ENCODE data around the gene ZNF138.

ZNF138 gene

DNA sequence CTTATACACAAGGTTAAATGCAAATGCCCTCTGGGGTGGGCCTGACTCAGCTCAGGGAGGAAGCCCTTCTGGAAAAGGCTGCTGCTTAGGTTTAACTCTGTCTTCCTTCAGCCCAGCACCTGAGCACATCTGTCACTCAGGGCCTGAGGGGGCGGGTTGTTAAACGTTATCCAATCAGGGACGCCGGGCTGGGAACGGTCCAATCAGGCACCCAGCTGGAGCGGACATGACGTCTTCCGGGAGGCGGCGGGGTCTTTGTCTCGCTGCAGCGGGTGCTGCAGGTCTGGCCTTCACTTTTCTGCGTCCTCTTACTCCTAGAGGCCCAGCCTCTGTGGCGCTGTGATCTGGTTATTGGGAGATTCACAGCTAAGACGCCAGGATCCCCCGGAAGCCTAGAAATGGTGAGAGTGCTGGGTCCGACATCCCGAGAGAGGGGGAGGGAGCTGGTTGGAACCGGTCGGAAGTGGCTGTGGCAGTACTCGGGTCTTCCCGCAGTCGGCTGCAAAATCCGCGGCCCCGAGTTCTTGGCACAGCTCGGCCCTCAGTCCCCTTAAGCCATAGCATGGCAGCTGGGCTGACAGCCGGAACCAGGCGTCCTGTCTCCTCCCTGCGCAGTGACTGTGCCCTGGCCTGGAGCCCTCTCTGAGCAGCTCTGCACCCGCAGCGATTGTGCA, at the start of gene ZNF138:
TSS of gene ZNF138 (plus strand) at position 258 of the 674 bp plus-strand sequence. CDS start at position 399, 141 bp downstream.
- ChIA-PET CTCF (interaction anchor here (1.0 to 1.5 kb wide), 2 partner anchors 212 to 513 kb away, joined by 3 read pairs; partner anchors contain the start of gene ERV3-1), POLR2A (interaction anchor here (1.7 kb wide), 1 partner anchor 13 kb away, joined by 4 read pairs; no protein-coding TSS in a partner anchor)
- TF ChIP-seq CTCF (IDR thresholded peaks at IDR 0.05; ENCODE audit: control extremely low read depth, extremely low read depth, low read depth, missing control alignments) = no peak
- peak; percentile 95 for DNase-seq (ENCODE audit: extremely low spot score)

DNA sequence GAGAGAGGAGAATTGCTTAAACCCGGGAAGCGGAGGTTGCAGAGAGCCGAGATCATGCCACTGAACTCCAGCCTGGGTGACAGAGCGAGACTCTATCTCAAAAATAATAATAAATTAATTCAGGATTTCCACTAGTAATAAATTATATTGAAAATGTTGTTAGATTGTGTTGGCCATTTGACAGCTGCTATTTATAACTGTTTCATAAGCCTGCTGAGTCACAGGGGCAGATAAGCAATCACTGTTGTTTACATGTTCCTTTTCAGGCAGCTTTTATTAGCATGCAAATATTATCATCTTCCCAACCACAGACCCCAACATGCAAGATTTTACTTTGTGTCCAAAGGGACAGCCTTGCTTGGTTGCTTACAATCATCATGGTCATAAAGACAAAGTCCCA, 49.5 kb upstream of the ZNF138 start:
- no peak for DNase-seq (ENCODE audit: extremely low spot score)
- TF ChIP-seq CTCF (IDR thresholded peaks at IDR 0.05; ENCODE audit: control extremely low read depth, extremely low read depth, low read depth, missing control alignments) = no peak
- CTCF ChIA-PET = no interaction called here
- POLR2A ChIA-PET = no interaction called here

DNA sequence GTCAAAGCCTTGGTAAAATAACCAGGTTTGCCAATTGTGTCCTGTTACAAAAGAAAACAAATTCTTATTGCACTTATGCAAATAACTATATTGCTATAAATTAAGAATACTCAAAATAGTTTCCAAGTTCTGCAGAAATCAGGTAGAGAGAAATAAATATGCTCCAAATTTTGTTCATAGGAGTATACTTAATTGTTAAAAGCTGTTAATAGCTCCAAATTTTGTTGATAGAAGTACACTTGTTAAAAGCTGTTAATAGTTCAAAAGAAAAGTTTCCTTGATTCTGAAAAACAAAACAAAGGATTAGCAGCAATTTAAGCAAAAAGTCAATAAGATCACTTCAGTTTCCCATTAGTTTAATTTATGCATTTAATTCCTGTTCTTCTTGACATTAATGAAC, 46.4 kb upstream of the ZNF138 start:
- ChIA-PET CTCF (no interaction called here), POLR2A (no interaction called here)
- no peak for DNase-seq (ENCODE audit: extremely low spot score)
- TF ChIP-seq CTCF (IDR thresholded peaks at IDR 0.05; ENCODE audit: control extremely low read depth, extremely low read depth, low read depth, missing control alignments) = no peak

DNA sequence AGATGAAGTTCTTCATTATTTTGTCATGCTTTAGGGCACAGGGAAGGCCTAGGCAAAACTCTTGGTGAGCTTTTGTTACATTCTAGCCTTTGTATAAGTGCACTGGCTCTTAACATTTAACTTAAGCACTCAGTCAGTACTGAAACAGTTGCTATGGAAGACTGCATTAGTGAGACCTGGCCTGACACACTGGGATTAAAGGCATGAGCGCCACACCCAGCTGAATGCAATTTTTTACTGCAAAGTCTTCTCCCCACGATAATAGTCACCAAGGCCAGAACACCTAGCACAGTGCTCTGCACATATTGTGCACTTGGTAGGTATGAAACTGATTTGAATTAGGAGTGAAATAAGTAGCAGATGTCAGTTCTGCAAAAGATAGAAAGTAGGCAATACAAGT, 41.2 kb upstream of the ZNF138 start:
- no peak for TF ChIP-seq CTCF (IDR thresholded peaks at IDR 0.05; ENCODE audit: control extremely low read depth, extremely low read depth, low read depth, missing control alignments)
- DNase-seq (ENCODE audit: extremely low spot score) = no peak
- ChIA-PET POLR2A (no interaction called here), CTCF (no interaction called here)

DNA sequence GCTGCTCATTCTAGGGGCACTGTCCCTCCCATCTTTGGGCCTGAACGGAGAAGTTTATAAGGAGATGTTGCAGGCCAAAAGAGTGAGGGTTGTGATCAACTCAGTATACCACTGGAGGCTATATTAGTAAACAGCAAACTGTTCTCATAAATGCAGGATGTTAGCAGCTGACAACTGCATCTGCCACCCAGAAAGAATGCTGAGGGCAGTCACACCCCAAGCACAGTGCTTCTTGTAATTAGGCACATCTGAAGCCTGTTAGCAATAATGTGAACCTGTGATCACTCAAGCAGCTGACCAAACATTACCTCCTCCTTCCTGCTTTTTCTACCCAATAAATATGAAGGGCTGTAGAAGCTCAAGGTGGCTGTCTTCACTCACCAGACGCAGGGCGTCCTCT, 38.4 kb upstream of the ZNF138 start:
- POLR2A ChIA-PET = no interaction called here
- TF ChIP-seq CTCF (IDR thresholded peaks at IDR 0.05; ENCODE audit: control extremely low read depth, extremely low read depth, low read depth, missing control alignments) = no peak
- CTCF ChIA-PET = no interaction called here
- no peak for DNase-seq (ENCODE audit: extremely low spot score)

- CTCF ChIA-PET = no interaction called here
- DNase-seq (ENCODE audit: extremely low spot score) = no peak
- POLR2A ChIA-PET = no interaction called here
- TF ChIP-seq CTCF (IDR thresholded peaks at IDR 0.05; ENCODE audit: control extremely low read depth, extremely low read depth, low read depth, missing control alignments) = no peak
Observed at GRCh38 chr7:64758151-64758550, 36.1 kb upstream of the ZNF138 start.
